Measurements from ENCODE around the gene AHI1. TPM values are rescaled to one million over a fixed set of nuclear protein-coding genes. Genes with fewer than 3 reads are reported as not detected.

The AHI1 gene
- total and polyA plus RNA-seq, 2 of the 13 experiments (the other 11 are each of a cell fraction or from before 2014, with no cell fraction given), result 7.2 to 18.6 TPM

- no peak for TF ChIP-seq RBM39 (IDR thresholded peaks at IDR 0.05; ENCODE audit: low read depth, low read length, poor library complexity, severe bottlenecking)
- TF ChIP-seq ZNF746 (CRISPR knock-in tag; IDR thresholded peaks at IDR 0.05), result no peak
- no peak for TF ChIP-seq TAF15 (IDR thresholded peaks at IDR 0.05; ENCODE audit: low read depth, low read length, poor library complexity, severe bottlenecking)
Observed at GRCh38 chr6:135540207-135540840, 42.8 kb upstream of the AHI1 start (continued).

DNA sequence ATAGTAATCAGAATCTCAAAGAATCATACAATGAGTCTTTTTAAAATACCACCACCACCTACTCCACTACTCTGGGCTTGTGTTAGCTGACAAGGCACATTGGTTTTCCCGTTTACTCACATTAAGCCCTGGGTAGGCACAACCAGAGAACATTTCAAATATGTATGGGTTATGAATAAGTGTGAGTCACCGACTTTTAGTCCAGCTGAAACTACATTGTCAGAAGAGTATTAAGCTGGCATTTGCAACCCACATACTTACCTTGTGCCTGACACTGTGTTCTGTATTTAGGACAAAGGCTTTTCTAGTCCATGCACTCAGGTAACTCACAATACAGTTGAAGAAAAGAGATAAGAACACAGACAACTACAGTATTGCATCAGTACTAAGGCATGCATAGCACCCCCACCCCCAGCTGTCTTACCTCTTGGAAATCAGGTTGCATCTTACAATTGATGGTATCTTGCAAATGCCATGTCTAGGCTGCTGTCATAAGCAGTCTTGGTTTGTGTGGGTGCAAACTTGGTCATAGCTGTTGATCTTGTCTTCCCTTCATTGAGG is 40.3 kb upstream of the AHI1 start:
- Histone ChIP-seq H3K27ac (ENCODE audit: extremely low read length, insufficient read depth, low read length) (no peak overlapping the region), H3K27me3 (ENCODE audit: control insufficient read depth in 1 of 2, insufficient read depth in 2 of 2, low read length in 2 of 2) (no peaks in the 10 kb centered on the region), H4K20me1 (ENCODE audit: insufficient read depth, low read length) (no peaks in the 10 kb centered on the region), H3K9me3 (ENCODE audit: low read length) (no peaks in the 10 kb centered on the region), H3K36me3 (replicated peaks in 1 of 2; ENCODE audit: control insufficient read depth in 1 of 2, insufficient read depth in 2 of 2, low read length in 2 of 2) (no peaks in the 10 kb centered on the region), H3K4me3 (replicated peaks in 1 of 3; ENCODE audit: insufficient read depth in 1 of 3, low read depth in 2 of 3, low read length in 3 of 3) (no peak overlapping the region), H3K4me1 (ENCODE audit: insufficient read depth, low read length) (no peaks in the 10 kb centered on the region), H2AFZ (ENCODE audit: low read length) (no peak overlapping the region), H3K79me2 (ENCODE audit: insufficient read depth, low read length) (no peaks in the 10 kb centered on the region), H3K9ac (ENCODE audit: insufficient read depth, low read depth, low read length) (no peak overlapping the region), H3K4me2 (ENCODE audit: low read depth, low read length) (no peak overlapping the region)
- in situ Hi-C loops (cut with HindIII; ENCODE audit: extremely low pct_ligation_motif_present, low pct_unique_long_range_greater_than_20kb) (loop anchor here (5.0 to 25.0 kb wide), 4 partner anchors 217 to 774 kb away; no protein-coding TSS in a partner anchor), intact Hi-C loops (cut with micrococcal nuclease; ENCODE audit: unreplicated experiment) (loop anchor here (2.0 kb wide), 1 partner anchor 779 kb away; no protein-coding TSS in a partner anchor)
- CTCF ChIA-PET (ENCODE audit: low intra/inter-chr PET ratio, low total read pairs), result interaction anchor here (2.8 kb wide), 1 partner anchor 688 kb away, joined by 16 read pairs; no protein-coding TSS in a partner anchor
- BruUV-seq (replicated peaks), result no TSS peak
- ATAC-seq (no peak), FAIRE-seq (no peak), DNase-seq (ENCODE audit: low spot score) (no peak)
- WGBS (ENCODE audit: low lambda C conversion rate), result 0% methylated on average over 2 of the region's 2 CpGs
- no peak for TF ChIP-seq PHF8 (CRISPR knock-in tag; IDR thresholded peaks at IDR 0.05)
- TF ChIP-seq MXI1 (IDR thresholded peaks at IDR 0.05; ENCODE audit: borderline replicate concordance, low read depth, low read length), result no peak
- no peak for TF ChIP-seq NR2F6 (IDR thresholded peaks at IDR 0.05)
- no peak for TF ChIP-seq NR2F6 (CRISPR knock-in tag; IDR thresholded peaks at IDR 0.05)
- no peak for TF ChIP-seq WIZ (CRISPR knock-in tag; IDR thresholded peaks at IDR 0.05)
- TF ChIP-seq ZNF281 (CRISPR knock-in tag; IDR thresholded peaks at IDR 0.05; ENCODE audit: borderline replicate concordance), result no peak
- no peak for TF ChIP-seq ZBTB7A (CRISPR knock-in tag; IDR thresholded peaks at IDR 0.05)
- no peak for TF ChIP-seq HHEX (CRISPR knock-in tag; IDR thresholded peaks at IDR 0.05)
- no peak for TF ChIP-seq NONO (IDR thresholded peaks at IDR 0.05)
- TF ChIP-seq NONO (CRISPR knock-in tag; conservative IDR thresholded peaks at IDR 0.05), result no peak
- TF ChIP-seq THYN1 (CRISPR knock-in tag; IDR thresholded peaks at IDR 0.05; ENCODE audit: borderline replicate concordance, low read depth), result no peak
- no peak for TF ChIP-seq ZNF569 (CRISPR knock-in tag; IDR thresholded peaks at IDR 0.05; ENCODE audit: borderline replicate concordance)
- TF ChIP-seq CENPX (CRISPR knock-in tag; IDR thresholded peaks at IDR 0.05), result no peak
- TF ChIP-seq ZNF749 (CRISPR knock-in tag; IDR thresholded peaks at IDR 0.05; ENCODE audit: borderline replicate concordance), result no peak
- POLR2A ChIA-PET, result no interaction called here
